Hepatocyte (in vitro differentiated cells): ENCODE results near the gene SUCLG2. TPM values are rescaled to one million over a fixed set of nuclear protein-coding genes. Genes with fewer than 3 reads are reported as not detected.

Source experiments
- DNase-seq: peaks from one replicate; pipeline ENCODE4 v3.0.0-alpha.2; 2016; ENCODE audit warnings: low spot score
- H2AFZ ChIP-seq: fragments of 200-600 bp; sonication (generic); 2 replicates; pipeline ENCODE4 v1.6.0; 2016; ENCODE audit warnings: antibody characterized with exemption, mild to moderate bottlenecking
- H3K27ac ChIP-seq: fragments of 200-600 bp; sonication (generic); 2 replicates; pipeline ENCODE4 v1.5.1; 2016; ENCODE audit warnings: mild to moderate bottlenecking
- H3K27me3 ChIP-seq: fragments of 200-600 bp; sonication (generic); 2 replicates; pipeline ENCODE4 v1.6.1; 2016
- H3K36me3 ChIP-seq: fragments of 200-600 bp; sonication (generic); replicated peaks from 2 replicates; pipeline ENCODE4 v1.5.1; 2016; ENCODE audit warnings: low read depth; ENCODE audit not compliant: insufficient read depth
- H3K4me1 ChIP-seq: fragments of 200-600 bp; sonication (generic); 2 replicates; pipeline ENCODE4 v1.5.1; 2016; ENCODE audit warnings: mild to moderate bottlenecking, moderate library complexity; ENCODE audit not compliant: insufficient read depth
- H3K4me2 ChIP-seq: fragments of 200-600 bp; sonication (generic); 2 replicates; pipeline ENCODE4 v1.6.0; 2016
- H3K4me3 ChIP-seq: fragments of 200-600 bp; sonication (generic); 2 replicates; pipeline ENCODE4 v1.5.1; 2016; ENCODE audit warnings: mild to moderate bottlenecking
- H3K79me2 ChIP-seq: fragments of 200-600 bp; sonication (generic); 2 replicates; pipeline ENCODE4 v1.6.0; 2017; ENCODE audit warnings: mild to moderate bottlenecking
- H3K9me2 ChIP-seq: fragments of 200-600 bp; sonication (generic); replicated peaks from 2 replicates; pipeline ENCODE4 v1.6.0; 2017; ENCODE audit warnings: mild to moderate bottlenecking; ENCODE audit not compliant: insufficient read depth
- H3K9me3 ChIP-seq: fragments of 200-600 bp; sonication (generic); 2 replicates; pipeline ENCODE4 v1.5.1; 2016; ENCODE audit warnings: low read depth, mild to moderate bottlenecking
- H4K20me1 ChIP-seq: fragments of 200-600 bp; sonication (generic); 2 replicates; pipeline ENCODE4 v1.6.0; 2016; ENCODE audit warnings: mild to moderate bottlenecking; ENCODE audit not compliant: insufficient read depth, poor library complexity, severe bottlenecking
- EZH2 ChIP-seq: fragments of 200-600 bp; sonication (generic); IDR thresholded peaks from 2 replicates; pipeline ENCODE4 v1.6.1; 2016; ENCODE audit warnings: antibody characterized with exemption, mild to moderate bottlenecking, borderline replicate concordance
- EZH2phosphoT487 ChIP-seq: fragments of 200-600 bp; sonication (generic); IDR thresholded peaks from one replicate; pipeline ENCODE4 v1.6.1; 2018; ENCODE audit warnings: antibody characterized with exemption, mild to moderate bottlenecking, low read depth, moderate library complexity; ENCODE audit not compliant: unreplicated experiment, severe bottlenecking
- WGBS: methylation state at CpG from one replicate; pipeline ENCODE4 v1.1.6; 2016; ENCODE audit warnings: low lambda C conversion rate; ENCODE audit errors: missing lambda C conversion rate; 5-methylcytosine and 5-hydroxymethylcytosine counted together
- polyA plus RNA-seq: library from polyadenylated mRNA; unstranded; fragments of >200 nt; fragmentation: Nextera tagmentation; extraction: Ambion mirVana; gene quantifications from 2 replicates; pipeline ENCODE4 v1.2.1, GENCODE V29; 2016
- total RNA-seq: library from RNA; depleted of rRNA; stranded (reverse); fragments of >200 nt; gene quantifications from 2 replicates; pipeline ENCODE4 v1.2.3, GENCODE V29; 2014
- TF ChIP-seq, protein P1 (sequence below): fragments of 200-600 bp; sonication (generic); IDR thresholded peaks from 2 replicates; pipeline ENCODE4 v1.5.1; 2016; ENCODE audit warnings: antibody characterized with exemption, mild to moderate bottlenecking; ENCODE audit not compliant: poor library complexity

Gene SUCLG2
- total and polyA plus RNA-seq, 2 experiments from 2014 or later, result 58.0 to 94.2 TPM

DNA sequence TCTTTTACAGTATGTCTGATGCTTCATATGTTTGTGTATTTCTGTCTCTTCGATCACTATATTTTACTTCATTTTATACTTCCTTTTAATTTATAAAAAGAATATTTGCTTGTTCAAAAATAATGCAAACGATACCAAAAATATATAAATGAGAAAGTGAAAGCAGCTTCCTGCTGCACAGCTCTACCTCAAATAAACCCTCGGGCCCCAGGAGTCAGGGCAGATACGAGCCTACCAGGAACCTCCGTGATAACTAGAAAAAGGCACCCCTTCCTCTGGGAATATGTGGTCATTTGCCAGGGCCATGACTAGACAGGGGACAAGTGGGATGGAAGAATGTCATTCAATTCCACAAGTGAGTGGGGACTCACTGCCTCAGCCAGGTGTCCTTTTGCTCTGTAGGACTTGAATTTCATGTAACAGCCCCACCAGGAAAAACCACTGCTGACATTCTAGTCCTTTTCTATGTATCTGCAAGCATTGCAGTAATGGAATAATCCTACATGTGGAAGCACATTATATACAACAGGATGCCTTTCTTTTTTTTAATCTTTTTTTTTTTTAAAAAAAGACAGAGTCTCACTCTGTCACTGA, 133.3 kb downstream of the SUCLG2 start:
- Histone ChIP-seq H3K9me3 (no peaks in the 10 kb centered on the region), H2AFZ (no peak overlapping the region), H3K4me1 (no peaks in the 10 kb centered on the region), H3K9me2 (no peaks in the 10 kb centered on the region), H4K20me1 (no peaks in the 10 kb centered on the region), H3K27me3 (no peaks in the 10 kb centered on the region), H3K4me2 (no peak overlapping the region), H3K4me3 (no peak overlapping the region), H3K27ac (no peak overlapping the region), H3K79me2 (no peaks in the 10 kb centered on the region), H3K36me3 (no peaks in the 10 kb centered on the region)
- 94% methylated on average over 5 of the region's 5 CpGs for WGBS
- no peak for DNase-seq
- TF ChIP-seq, protein P1, sequence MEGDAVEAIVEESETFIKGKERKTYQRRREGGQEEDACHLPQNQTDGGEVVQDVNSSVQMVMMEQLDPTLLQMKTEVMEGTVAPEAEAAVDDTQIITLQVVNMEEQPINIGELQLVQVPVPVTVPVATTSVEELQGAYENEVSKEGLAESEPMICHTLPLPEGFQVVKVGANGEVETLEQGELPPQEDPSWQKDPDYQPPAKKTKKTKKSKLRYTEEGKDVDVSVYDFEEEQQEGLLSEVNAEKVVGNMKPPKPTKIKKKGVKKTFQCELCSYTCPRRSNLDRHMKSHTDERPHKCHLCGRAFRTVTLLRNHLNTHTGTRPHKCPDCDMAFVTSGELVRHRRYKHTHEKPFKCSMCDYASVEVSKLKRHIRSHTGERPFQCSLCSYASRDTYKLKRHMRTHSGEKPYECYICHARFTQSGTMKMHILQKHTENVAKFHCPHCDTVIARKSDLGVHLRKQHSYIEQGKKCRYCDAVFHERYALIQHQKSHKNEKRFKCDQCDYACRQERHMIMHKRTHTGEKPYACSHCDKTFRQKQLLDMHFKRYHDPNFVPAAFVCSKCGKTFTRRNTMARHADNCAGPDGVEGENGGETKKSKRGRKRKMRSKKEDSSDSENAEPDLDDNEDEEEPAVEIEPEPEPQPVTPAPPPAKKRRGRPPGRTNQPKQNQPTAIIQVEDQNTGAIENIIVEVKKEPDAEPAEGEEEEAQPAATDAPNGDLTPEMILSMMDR, result no peak
- TF ChIP-seq EZH2 (no peak), EZH2phosphoT487 (no peak)

DNA sequence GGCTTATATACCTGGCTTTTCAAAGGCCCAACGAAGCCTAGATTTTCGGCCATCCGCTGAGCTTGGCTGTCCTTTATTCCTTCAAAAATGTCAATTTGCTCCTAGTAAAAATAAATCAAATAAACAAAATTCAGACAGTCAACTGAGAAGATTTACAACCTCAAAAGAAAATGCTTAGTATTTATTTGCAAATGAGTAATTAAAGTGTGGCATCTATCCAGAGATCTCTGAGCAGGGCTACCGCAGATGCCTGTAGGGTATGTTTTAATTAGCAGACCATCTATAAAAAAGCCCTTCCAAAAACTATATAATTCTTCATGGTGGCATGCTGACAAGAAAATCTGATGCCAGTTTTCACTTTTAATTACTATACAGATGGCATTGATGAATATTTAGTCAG, 136.2 kb downstream of the SUCLG2 start:
- WGBS, result 61% methylated on average over 4 of the region's 4 CpGs
- TF ChIP-seq, protein P1, result no peak
- TF ChIP-seq EZH2phosphoT487 (no peak), EZH2 (no peak)
- Histone ChIP-seq H3K36me3 (no peaks in the 10 kb centered on the region), H3K27ac (no peak overlapping the region), H3K79me2 (no peaks in the 10 kb centered on the region), H2AFZ (no peak overlapping the region), H3K4me3 (no peak overlapping the region), H3K27me3 (no peaks in the 10 kb centered on the region), H3K9me2 (no peaks in the 10 kb centered on the region), H3K4me1 (no peaks in the 10 kb centered on the region), H4K20me1 (no peaks in the 10 kb centered on the region), H3K4me2 (no peak overlapping the region), H3K9me3 (no peaks in the 10 kb centered on the region)
- no peak for DNase-seq

DNA sequence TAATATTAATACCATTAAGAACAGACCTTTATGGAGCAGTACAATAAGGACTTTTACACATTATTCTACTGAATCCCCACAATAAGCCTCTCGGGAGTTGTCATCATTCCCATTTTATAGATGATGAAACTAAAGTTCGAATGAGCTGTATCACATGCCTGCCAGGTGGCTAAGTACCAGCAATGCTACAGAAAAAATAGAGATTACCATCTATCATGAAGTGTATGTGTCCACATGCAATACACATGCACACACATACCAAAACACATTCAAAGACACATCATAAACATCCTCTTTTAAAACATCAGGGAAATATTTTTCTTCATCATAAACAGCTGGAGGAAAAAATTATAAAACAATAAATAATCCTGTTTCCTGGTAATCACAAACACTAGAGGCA, 136.6 kb downstream of the SUCLG2 start:
- no peak overlapping the region for H3K27ac ChIP-seq
- DNase-seq, result no peak
- WGBS, result 65% methylated on average over 2 of the region's 2 CpGs
- H3K4me3 ChIP-seq, result no peak overlapping the region
- H2AFZ ChIP-seq, result no peak overlapping the region
- H3K36me3 ChIP-seq, result no peaks in the 10 kb centered on the region
- H3K9me3 ChIP-seq, result no peaks in the 10 kb centered on the region
- no peaks in the 10 kb centered on the region for H3K79me2 ChIP-seq
- H3K9me2 ChIP-seq, result no peaks in the 10 kb centered on the region
- no peak for TF ChIP-seq EZH2phosphoT487
- TF ChIP-seq EZH2, result no peak
- TF ChIP-seq, protein P1, result no peak
- no peaks in the 10 kb centered on the region for H4K20me1 ChIP-seq
- H3K4me2 ChIP-seq, result no peak overlapping the region
- no peaks in the 10 kb centered on the region for H3K27me3 ChIP-seq
- no peaks in the 10 kb centered on the region for H3K4me1 ChIP-seq
